LNCAP (cell line): Measurements from ENCODE around the gene FOXN3.

Source experiments
- TF ChIP-seq, protein P1 (sequence below): fragments of 450-650 bp; IDR thresholded peaks from 2 replicates; pipeline ENCODE4 v1.5.1; 2017; ENCODE audit warnings: mild to moderate bottlenecking

Gene FOXN3

DNA sequence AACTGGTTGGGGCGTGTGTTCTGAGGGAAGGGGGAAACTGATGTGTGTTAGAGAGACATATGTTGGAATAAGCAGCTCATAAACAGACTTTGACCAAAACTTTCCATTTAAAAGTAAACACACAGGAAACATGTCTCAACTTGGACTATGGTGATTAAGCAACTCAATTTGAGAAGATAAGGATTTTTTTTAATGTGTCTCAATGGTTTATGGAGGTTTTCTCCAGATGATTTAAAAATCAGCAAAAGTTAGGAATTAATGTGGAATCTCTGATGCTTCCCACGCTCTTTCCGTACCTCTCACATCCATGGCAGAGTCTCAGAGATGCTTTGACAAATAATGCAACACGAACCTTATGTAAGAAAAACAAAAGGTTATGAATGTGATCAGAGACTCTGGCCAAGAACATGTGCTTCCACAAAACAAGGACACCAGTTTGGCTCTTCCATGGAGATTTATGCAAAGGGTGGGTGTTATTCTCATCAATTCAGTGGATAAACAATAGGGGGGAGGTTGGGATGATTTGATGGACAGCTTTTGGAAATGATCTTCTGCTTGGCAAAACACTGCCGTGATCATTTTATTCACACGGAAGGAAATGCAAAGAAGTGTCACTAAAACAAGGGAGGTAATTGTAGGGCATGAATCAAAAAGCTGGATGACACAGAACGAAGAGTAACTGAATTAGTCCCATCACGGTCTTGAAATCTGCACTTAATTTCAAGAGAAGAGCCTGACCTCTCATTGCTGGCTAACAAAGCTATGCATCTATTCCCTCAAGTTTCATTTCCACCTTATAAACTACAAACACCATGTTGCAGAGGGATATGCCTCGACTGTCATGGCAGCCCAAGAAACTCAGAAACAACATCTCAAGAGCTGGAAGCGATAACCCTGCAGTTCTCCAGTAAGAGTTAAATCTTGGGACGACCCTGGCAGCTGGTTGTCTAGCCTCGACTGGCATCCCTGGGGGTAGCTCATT, 76.5 kb downstream of the FOXN3 start:
- TF ChIP-seq, protein P1, sequence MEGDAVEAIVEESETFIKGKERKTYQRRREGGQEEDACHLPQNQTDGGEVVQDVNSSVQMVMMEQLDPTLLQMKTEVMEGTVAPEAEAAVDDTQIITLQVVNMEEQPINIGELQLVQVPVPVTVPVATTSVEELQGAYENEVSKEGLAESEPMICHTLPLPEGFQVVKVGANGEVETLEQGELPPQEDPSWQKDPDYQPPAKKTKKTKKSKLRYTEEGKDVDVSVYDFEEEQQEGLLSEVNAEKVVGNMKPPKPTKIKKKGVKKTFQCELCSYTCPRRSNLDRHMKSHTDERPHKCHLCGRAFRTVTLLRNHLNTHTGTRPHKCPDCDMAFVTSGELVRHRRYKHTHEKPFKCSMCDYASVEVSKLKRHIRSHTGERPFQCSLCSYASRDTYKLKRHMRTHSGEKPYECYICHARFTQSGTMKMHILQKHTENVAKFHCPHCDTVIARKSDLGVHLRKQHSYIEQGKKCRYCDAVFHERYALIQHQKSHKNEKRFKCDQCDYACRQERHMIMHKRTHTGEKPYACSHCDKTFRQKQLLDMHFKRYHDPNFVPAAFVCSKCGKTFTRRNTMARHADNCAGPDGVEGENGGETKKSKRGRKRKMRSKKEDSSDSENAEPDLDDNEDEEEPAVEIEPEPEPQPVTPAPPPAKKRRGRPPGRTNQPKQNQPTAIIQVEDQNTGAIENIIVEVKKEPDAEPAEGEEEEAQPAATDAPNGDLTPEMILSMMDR, result no peak

DNA sequence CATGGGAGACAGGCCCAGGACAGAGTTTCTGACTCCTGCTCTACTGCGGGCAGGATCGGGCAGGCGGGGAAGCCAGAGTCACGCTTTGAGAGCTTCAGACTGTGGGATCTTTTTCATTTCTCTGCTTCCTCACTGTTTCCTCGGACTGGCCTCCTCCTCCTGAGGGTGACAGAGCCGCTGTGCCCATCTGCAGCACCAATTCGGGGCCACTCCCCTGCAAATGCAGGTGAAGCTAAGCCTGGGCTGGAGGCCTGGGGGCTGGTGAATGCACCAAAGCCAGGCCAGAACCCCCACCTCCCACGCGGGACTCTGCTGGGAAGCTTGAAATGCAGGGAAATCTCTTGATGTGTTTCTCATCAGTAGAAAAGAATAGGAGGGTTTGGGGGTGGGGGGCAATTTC, 77.5 kb downstream of the FOXN3 start:
- TF ChIP-seq, protein P1, result no peak

DNA sequence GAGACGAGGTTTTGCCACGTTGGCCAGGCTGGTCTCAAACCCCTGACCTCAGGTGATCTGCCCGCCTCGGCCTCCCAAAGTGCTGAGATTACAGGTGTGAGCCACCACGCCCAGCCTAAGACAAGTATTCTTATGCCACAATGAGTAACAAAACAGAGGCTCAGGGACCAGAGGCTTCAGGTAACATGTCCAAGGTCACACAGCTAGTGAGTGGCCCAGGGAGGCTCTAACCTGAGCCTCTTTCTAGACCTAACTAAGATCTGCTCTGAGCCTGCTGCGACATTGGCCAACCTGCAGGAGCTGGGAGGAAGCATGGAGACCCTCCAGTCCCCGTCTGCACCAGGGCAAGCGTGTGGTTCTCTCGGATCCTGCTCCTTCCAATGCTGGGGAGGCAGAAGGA, 77.9 kb downstream of the FOXN3 start:
- TF ChIP-seq, protein P1, result no peak

DNA sequence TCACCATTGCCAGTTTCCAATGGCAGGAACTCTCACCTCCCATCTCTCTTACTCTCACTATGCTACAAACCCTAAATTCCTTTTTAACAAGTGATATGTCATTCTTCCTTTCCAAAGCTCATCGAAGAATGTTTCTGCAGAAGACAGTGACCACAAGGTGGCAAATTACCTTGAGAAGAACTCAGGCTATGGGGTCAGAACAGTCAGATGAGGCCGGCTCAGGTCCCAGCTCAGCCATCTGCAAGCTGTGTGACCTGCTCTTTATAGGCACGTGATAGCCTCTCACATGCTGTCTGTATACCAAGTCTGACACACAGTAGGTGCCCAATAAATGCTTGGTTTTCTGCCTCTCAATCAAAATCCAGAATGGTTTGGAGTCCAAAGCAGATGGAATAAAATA, 80.7 kb downstream of the FOXN3 start:
- TF ChIP-seq, protein P1, result no peak

DNA sequence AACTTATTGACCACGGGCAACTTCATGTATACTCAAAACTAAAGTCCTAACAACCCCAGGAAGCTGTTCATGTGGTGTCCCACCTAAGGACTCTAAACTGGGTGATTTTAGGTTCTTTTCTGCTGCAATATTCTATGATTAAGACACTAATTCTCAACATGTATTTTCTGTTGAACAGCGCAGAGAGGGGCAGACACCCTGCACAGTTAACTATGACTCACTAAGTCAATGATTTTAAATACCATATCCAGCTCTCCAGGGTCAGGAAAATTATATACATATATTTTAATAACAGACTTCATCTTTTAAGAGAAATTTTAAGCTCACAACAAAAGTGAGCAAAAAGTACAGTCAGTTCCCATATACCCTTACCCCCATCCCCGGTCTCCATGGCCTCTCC, 85.0 kb downstream of the FOXN3 start:
- TF ChIP-seq, protein P1, result no peak

DNA sequence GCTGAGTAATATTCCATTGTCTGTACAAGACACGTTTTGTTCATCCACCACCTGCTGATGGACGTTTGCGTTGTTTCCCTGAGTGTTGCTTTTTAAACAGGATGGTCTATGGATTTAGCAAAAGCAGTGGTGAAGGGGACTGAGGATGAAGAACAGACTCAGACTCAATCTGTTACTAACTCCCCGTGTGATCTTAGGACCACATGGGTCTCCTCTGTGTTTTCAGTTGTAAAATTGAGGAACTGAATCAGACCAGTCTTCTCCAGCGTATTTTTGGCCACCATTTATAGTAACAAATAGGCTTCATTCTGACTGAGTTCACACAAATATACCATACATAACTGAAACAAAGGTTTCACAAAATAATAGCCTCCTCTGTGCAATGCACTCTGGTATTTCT, 85.6 kb downstream of the FOXN3 start:
- TF ChIP-seq, protein P1, result no peak

DNA sequence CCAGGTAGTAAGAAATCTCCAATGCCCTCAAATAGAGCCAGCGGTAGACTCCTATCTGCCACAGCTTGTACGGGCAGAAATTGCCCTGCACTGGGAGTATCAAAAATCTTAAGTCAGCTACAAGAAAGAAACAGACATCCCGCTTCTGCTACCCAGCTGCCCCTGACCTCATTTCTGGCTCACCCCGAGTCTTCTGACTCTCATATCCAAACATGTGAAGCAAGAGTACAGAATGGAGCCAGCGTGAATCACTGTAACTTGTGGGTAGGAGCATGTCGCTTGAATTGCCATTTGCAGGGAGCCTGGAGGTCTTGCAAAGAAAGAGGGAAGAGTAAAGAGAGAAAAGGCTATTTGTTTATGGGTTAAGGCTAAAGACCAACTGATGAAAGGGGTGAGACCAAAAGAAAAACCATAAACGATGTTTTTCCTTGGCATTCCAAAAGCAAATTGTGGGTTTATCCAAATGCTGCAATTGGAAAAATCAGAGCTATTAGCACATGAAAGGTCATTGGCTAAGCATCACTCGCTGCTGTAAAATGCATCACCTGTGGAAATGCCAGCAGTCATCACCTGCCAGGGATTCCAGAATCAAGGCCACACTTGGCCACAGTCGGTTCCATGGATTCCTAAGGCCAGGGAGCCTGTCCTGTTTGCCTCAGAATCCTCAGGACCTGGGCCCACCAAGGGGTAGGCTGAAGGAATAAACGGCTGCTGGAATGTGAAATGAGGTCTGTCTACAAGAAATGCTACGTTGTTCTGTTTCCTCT, 86.6 kb downstream of the FOXN3 start:
- TF ChIP-seq, protein P1, result no peak
